ENCODE data around the gene AUTS2.

- TF ChIP-seq CTCF (conservative IDR thresholded peaks at IDR 0.05 in 1 of 2, IDR thresholded peaks at IDR 0.05 in 1 of 2; ENCODE audit: low read depth in 1 of 2, low read length in 2 of 2), result no peak
- TF ChIP-seq EZH2 (IDR thresholded peaks at IDR 0.05; ENCODE audit: low read length, missing control alignments), result no peak
Observed at GRCh38 chr7:70634610-70635068, 1036.4 kb downstream of the AUTS2 start.
